NCI-H2029 (cell line): Measurements from ENCODE around the gene GAPDH.
"Not testable (repeated sequence)": the region's sequence is repeated elsewhere in the genome, so short reads cannot be mapped to it uniquely, and the experiment has no call there.

Experiments
- DNase-seq: peaks from one replicate; lab custom pipeline; 2025; lab: John Stamatoyannopoulos, UW

Gene GAPDH

GRCh38 chr12:6546016-6546415 is 11.7 kb downstream of the GAPDH start:
- DNase-seq, result no peak

GRCh38 chr12:6547566-6547965 is 13.2 kb downstream of the GAPDH start:
- DNase-seq, result no peak

DNA sequence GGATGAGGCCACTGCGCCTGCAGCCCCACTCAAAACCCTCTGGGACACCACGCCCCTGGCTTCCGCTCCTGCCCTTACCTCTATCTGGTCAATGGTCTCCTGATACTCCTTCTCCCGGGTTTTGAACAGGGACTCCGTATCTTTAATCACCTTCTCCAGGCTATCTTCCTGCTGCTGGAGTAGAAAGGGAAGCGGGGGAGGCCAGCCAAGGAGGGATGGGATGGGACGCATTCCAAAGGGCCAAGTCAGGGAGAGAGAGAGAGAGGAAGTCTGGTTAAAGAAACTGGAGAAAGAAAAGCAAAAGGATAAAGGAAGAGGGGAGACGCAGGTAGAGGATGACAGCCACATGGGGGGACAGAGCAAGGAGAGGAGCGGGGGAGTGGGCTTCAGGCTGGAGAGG is 13.7 kb downstream of the GAPDH start:
- no peak for DNase-seq

- DNase-seq, result no peak
These were observed 14.2 kb downstream of the GAPDH start for GRCh38 chr12:6548556-6548955.

- DNase-seq, result no peak
These were observed 14.8 kb downstream of the GAPDH start for GRCh38 chr12:6548966-6549683.

DNA sequence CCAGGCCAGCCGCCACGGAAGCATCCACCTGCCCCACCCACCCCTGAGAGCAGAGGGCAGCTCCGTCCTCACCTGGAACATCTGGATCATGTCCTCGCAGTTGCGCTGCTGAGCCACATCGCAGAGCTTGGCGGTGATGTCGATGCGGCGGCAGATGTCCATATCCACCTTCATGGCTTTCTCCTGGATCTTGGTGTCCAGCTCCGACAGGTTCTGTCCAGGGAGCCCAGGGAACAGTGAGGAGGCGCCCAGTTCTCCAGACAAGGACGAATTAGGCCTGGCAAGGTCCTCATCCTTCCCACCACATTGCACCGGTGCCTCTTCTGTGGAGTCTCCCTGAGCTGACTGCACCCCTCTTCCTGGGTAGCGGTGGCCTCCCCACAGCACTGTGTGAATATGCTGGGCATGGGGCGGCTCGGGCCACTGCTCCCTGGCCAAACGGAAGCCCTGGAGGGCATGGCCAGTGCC is 15.4 kb downstream of the GAPDH start:
- DNase-seq, result no peak

GRCh38 chr12:6550294-6551062 is 16.2 kb downstream of the GAPDH start:
- DNase-seq, result no peak

- no peak for DNase-seq
These were observed 16.7 kb downstream of the GAPDH start for GRCh38 chr12:6551063-6551461.

DNA sequence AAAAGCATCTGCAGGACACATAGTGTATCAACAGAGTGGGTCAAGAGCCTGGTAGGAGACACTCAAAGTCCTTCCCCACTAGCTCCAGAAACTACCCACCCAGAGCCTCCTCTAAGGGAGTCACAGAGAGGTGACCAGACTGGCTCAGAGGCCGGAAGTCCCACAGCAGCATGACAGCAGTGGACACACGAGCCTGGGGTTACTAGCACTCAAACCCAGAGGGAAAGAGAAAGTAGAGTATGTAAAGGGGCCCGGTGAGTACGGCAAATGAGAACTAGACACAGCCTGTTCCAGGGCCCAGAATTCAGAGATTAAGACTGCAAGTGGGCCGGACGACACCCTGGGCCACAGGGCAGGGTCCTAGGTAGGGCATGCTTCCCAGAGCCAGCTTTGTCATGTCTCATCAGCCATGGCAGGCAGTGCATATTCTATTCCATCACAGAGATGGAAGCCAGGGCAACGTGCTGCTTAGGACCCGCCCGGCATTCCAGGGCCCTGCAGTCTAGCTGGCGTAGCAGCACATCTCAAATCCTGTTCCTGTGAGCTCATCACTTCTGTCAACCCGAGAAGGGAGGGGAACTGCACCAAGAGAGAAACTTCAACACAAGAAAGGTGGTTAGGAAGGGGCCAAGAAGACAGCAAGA is 17.3 kb downstream of the GAPDH start:
- no peak for DNase-seq

DNA sequence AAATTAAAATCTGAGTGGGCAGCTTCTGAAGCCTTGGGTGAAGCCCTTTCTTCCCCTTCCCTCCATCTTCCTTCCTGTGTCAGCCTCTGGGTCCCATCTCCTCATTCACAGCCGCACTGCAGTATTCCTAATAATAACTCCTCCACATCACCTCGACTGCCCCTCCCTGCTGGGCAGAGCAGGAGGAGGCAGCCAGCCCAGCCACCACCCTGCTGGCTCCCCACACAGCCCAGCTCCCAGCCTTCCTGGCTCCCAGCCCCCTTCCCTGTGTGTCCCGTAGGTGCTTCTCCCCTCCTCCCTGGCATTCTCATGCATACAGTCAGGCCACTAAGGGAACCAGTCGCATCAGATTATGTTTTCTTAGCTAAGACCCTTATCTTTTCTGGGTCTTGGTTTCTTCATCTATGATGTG is 17.8 kb downstream of the GAPDH start:
- DNase-seq, result no peak

DNA sequence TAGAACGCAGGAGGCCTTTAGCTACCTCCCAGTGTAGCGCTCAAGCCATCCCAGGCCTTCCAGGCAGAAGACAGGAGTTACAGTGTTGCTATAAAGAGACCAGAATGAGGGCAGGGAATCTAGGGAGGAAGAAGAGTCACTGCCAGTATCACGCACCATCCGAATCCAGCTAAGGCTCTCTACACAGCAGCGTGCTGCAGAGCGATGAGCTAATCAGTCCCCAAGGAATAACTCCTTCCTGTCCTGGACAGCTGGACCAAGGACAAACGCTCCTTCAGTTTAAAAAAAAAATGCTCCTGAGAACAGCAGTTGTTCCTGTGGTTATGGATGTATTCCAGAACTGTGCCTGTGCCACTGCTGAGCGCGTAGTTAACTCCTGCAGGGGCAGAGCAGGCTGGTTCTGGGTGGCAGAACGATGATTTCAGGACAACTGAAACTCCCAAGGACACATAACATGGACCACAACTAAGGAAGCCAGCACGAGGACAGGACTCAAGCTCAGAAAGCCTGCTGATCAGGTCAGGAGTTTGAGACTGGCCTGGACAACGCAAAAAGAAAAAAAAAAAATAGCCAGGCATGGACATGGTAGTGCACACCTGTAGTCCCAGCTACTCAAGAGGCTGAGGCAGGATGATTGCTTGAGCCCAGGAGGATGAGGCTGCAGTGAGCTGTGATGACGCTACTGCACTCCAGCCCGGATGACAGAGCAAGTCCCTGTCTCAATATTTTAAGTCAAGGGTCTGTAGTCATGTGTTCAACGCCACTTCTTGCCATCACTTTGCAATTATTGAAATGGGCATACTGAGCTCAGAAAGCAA is 18.9 kb downstream of the GAPDH start:
- peak; percentile 56 for DNase-seq

GRCh38 chr12:6554168-6555017 is 20.1 kb downstream of the GAPDH start:
- no peak for DNase-seq

DNA sequence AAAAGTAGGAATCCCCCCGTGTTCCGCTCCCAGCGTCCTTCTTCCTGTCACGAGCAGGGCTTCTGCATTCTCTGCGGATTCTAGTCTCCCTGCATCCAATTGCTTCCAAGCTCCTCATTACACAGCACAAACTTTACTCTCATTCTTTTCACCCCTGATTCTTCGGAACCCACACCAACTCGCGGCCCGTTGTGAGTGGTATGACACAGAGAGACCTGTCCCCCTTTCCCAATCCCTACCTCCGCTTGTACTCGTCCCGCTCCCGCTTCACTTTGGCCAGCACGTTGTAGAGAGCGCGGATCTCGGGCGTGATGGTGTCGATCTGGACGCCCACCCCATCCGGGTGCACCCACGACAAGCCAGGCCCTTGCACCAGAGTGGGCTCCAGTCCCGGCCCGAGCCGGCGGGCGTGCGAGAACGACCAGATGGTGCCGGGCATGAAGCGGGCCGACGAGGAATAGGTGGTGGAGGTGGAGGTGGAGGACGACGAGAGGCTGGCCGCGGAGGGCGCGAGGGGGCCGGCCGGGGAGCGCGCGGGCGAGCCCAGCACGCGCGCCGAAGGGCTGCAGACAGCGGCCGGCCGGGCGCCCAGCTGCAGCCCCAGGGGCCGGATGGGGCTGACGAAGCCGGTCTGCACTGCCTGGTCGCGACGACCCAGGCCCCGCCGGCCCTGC is 20.8 kb downstream of the GAPDH start:
- no peak for DNase-seq

DNA sequence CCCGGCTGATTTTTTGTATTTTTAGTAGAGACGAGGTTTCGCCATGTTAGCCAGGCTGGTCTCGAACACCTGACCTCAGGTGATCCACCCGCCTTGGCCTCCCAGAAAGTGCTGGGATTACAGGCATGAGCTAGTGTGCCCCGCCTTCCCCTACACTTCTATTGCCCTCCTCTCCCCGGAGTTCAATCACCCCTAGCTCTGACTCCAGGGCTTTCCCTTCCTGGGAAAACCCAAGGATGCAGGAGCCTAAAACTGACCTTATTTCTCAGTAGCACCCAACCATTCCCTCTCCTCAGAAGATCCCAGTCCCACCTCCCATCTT is 22.1 kb downstream of the GAPDH start:
- DNase-seq, result not testable (repeated sequence)

- no peak for DNase-seq
These were observed 22.5 kb downstream of the GAPDH start for GRCh38 chr12:6556857-6557256.

- DNase-seq, result not testable (repeated sequence)
These were observed 23.9 kb downstream of the GAPDH start for GRCh38 chr12:6558014-6558760.

DNA sequence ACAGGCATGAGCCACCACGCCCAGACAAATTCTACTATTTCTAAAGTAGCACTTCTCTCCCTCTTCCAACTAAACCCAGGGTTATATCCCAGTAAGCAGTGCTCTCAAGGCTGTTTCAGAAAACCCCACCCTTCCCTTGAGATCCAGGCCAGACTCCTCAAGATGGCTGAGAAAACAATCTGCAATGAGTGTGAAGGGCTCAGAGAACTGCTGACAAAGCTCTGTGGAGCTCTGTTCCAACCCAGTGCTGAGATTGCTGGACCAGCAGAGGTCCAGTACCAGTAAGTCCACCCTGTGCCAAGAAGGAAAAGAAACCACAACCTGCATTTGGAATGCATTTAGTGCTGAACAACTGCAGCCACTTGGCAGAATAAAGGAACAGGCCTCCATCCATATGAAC is 25.2 kb downstream of the GAPDH start:
- DNase-seq, result no peak

- DNase-seq, result no peak
These were observed 26.3 kb downstream of the GAPDH start for GRCh38 chr12:6560501-6561205.

DNA sequence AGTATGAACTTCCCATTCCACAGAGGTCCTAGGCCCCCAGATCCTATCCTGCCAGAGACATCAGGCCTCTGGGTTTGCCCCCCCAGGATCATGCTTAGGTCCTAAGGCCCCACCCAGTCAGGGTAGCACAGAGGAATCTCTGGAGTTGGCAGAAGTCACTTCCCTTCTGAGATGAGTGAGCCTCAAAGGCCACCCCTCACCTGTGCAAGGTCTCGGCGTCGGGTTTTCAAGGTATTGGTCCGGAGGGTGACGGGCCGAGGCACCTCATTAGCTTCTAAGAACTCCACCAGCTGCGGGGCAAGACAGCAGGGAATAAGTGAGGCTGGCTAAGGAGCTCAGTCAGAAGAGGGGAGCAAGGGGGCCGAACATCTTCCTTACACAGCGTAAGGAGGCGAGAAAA is 28.6 kb downstream of the GAPDH start:
- DNase-seq, result no peak
